NCI-H774 (cell line): ENCODE measurements around the gene FBXW7.
A peak's percentile ranks its signal among the peaks of the same experiment; 100 is the strongest.

Source experiments
- DNase-seq: peaks from one replicate; lab custom pipeline; 2025; lab: John Stamatoyannopoulos, UW

FBXW7 gene

GRCh38 chr4:152328582-152328981 is 207.3 kb downstream of the FBXW7 start:
- no peak for DNase-seq

GRCh38 chr4:152327606-152328453 is 208.1 kb downstream of the FBXW7 start:
- no peak for DNase-seq

- DNase-seq, result no peak
Measured at GRCh38 chr4:152325831-152326230, 210.1 kb downstream of the FBXW7 start.

GRCh38 chr4:152323221-152323620 is 212.7 kb downstream of the FBXW7 start:
- no peak for DNase-seq

- DNase-seq, result no peak
Measured at GRCh38 chr4:152322656-152323055, 213.2 kb downstream of the FBXW7 start.

GRCh38 chr4:152321923-152322322 is 214.0 kb downstream of the FBXW7 start:
- DNase-seq, result no peak

GRCh38 chr4:152321398-152321797 is 214.5 kb downstream of the FBXW7 start:
- no peak for DNase-seq

- DNase-seq, result no peak
Measured at GRCh38 chr4:152316969-152317368, 218.9 kb downstream of the FBXW7 start.

- no peak for DNase-seq
Measured at GRCh38 chr4:152310257-152310656, 225.6 kb downstream of the FBXW7 start.

GRCh38 chr4:152309418-152309817 is 226.5 kb downstream of the FBXW7 start:
- peak; percentile 7 for DNase-seq

GRCh38 chr4:152308951-152309350 is 226.9 kb downstream of the FBXW7 start:
- peak; percentile 67 for DNase-seq

- no peak for DNase-seq
Measured at GRCh38 chr4:152307669-152308068, 228.2 kb downstream of the FBXW7 start.

- no peak for DNase-seq
Measured at GRCh38 chr4:152306541-152306940, 229.4 kb downstream of the FBXW7 start.

- DNase-seq, result no peak
Measured at GRCh38 chr4:152304220-152304619, 231.7 kb downstream of the FBXW7 start.

GRCh38 chr4:152301381-152301780 is 234.5 kb downstream of the FBXW7 start:
- no peak for DNase-seq

- no peak for DNase-seq
Measured at GRCh38 chr4:152299553-152299952, 236.3 kb downstream of the FBXW7 start.

GRCh38 chr4:152296386-152296785 is 239.5 kb downstream of the FBXW7 start:
- DNase-seq, result no peak

- DNase-seq, result no peak
Measured at GRCh38 chr4:152294765-152295164, 241.1 kb downstream of the FBXW7 start.

- DNase-seq, result no peak
Measured at GRCh38 chr4:152294331-152294730, 241.6 kb downstream of the FBXW7 start.

- DNase-seq, result no peak
Measured at GRCh38 chr4:152293527-152293926, 242.4 kb downstream of the FBXW7 start.

- no peak for DNase-seq
Measured at GRCh38 chr4:152290366-152290921, 245.4 kb downstream of the FBXW7 start.

GRCh38 chr4:152289941-152290340 is 246.0 kb downstream of the FBXW7 start:
- no peak for DNase-seq

- DNase-seq, result no peak
Measured at GRCh38 chr4:152289541-152289940, 246.4 kb downstream of the FBXW7 start.
